Measurements from ENCODE around the gene CAP2. TPM values are rescaled to one million over a fixed set of nuclear protein-coding genes. Genes with fewer than 3 reads are reported as not detected.

CAP2 gene
- polyA plus RNA-seq (ENCODE audit: insufficient read length in 4 of 4), result 10 to 100 TPM; 11.7 to 15.8 (median 13.4) TPM

- peak in 3 of 4 donors; percentile 59 to 69 (median 59) for DNase-seq (ENCODE audit: low read depth in 4 of 4, low spot score in 2 of 4)
Observed at GRCh38 chr6:17392978-17393891, at the start of gene CAP2. CAP2 (plus strand) TSS chr6:17393595; CDS start chr6:17421556, 27,961 bp downstream.

GRCh38 chr6:17347012-17347411 lies 46.4 kb upstream of the CAP2 start:
- DNase-seq (ENCODE audit: low read depth in 4 of 4, low spot score in 2 of 4), result no peak

- no peak for DNase-seq (ENCODE audit: low read depth in 4 of 4, low spot score in 2 of 4)
Observed at GRCh38 chr6:17349427-17349826, 44.0 kb upstream of the CAP2 start.

- no peak for DNase-seq (ENCODE audit: low read depth in 4 of 4, low spot score in 2 of 4)
Observed at GRCh38 chr6:17352302-17352701, 41.1 kb upstream of the CAP2 start.

GRCh38 chr6:17353440-17354175 lies 39.8 kb upstream of the CAP2 start:
- DNase-seq (ENCODE audit: low read depth in 4 of 4, low spot score in 2 of 4), result no peak

DNA sequence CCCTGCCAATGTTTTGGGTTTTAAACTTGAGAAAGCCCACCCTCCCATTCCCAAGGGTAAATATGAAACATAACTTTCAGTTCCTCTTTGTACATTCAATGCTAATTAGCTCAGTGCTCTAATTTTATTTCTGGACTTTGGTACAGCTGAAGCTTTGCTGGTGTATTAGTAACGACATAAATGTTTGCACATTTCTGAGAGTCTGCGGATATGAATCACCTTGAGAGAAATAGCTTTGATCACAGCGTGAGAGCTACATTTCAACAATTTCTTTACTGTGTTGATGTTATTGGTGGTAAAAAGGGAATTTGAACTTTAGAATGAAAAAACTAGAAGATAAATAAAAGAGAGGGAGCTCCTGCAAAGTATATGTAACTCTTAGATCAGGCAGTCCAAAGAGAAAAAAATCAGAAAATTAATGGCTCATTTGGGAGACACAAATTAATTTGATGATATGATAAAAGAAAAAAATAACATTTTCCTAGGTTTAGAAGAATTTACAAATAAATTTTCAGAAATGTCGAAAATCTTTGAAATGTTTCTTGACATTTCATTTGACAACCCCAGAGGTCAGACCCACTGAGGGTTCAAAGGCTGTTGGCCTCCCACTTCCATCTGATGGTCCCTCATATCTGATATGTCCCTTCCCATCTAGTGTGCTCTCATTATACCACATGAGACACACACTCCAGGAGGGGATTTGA lies 38.5 kb upstream of the CAP2 start:
- DNase-seq (ENCODE audit: low read depth in 4 of 4, low spot score in 2 of 4), result no peak

GRCh38 chr6:17355404-17355774 lies 38.0 kb upstream of the CAP2 start:
- DNase-seq (ENCODE audit: low read depth in 4 of 4, low spot score in 2 of 4), result no peak

- DNase-seq (ENCODE audit: low read depth in 4 of 4, low spot score in 2 of 4), result no peak
Observed at GRCh38 chr6:17358515-17358914, 34.9 kb upstream of the CAP2 start.

DNA sequence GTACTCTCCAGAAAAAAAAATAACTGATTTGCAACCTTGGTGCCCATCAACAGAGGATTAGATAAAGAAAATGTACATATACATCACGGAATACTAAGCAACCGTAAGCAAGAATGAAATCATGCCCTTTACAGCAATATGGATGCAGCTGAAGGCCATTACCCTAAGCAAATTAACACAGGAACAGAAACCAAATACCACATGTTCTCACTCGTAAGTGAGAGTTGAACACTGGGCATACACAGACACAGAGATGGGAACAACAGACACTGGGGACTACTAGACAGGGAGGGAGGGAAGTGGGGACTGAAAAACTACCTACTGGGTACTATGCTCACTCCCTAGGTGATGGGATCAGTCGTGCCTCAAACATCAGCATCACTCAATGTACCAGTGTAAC lies 32.8 kb upstream of the CAP2 start:
- DNase-seq (ENCODE audit: low read depth in 4 of 4, low spot score in 2 of 4), result no peak

GRCh38 chr6:17361013-17361412 lies 32.4 kb upstream of the CAP2 start:
- no peak for DNase-seq (ENCODE audit: low read depth in 4 of 4, low spot score in 2 of 4)

- DNase-seq (ENCODE audit: low read depth in 4 of 4, low spot score in 2 of 4), result no peak
Observed at GRCh38 chr6:17365961-17366360, 27.4 kb upstream of the CAP2 start.

DNA sequence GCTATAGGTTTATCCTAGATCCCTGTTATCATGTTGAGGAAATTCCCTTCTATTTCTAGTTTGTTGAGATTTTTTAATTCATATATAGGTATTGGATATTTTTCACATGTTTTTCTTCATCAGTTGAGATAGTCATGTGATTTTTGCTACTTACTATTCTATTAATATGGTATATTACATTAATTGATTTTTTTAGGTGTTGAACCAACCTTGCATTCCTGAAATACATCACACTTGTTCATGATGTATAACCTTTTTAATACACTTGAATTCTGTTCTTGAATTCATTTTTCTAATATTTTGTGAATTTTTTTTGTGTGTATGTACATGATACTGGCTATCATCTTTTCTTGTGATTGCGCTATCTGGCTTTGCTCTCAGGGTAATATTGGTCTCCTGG lies 25.5 kb upstream of the CAP2 start:
- DNase-seq (ENCODE audit: low read depth in 4 of 4, low spot score in 2 of 4), result no peak

DNA sequence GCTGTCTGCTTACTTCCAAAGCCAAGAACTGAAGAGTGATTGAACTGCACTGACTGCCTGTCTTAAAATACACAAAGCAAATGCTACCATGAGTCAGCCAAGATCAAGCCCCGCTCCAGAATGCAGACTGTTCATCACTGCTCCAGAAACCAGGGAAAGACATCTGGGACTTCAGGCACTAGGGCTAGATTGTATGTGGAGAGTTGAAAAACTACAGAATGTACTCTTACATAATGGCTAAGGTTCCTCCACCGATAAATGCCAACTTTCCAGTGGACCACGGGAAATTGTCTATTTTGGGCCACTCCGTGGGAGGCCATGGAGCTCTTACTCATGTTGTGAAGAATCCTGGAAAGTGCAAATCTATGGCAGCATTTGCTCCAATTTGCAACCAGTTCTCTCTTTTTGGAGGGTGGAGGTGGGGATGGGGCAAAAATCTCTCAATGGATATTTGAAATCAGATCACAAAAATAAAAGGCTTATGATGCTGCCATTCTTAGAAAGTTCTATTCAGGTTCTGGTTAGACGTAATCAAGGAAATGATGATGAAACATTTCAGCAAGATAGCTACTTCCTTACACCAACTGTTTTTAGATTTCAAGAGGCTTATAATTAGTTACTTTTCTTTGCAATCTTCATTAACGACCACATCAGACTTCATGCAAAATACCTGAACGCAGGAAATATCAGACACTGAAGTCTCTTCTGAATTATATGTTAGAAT lies 11.8 kb upstream of the CAP2 start:
- DNase-seq (ENCODE audit: low read depth in 4 of 4, low spot score in 2 of 4), result no peak

DNA sequence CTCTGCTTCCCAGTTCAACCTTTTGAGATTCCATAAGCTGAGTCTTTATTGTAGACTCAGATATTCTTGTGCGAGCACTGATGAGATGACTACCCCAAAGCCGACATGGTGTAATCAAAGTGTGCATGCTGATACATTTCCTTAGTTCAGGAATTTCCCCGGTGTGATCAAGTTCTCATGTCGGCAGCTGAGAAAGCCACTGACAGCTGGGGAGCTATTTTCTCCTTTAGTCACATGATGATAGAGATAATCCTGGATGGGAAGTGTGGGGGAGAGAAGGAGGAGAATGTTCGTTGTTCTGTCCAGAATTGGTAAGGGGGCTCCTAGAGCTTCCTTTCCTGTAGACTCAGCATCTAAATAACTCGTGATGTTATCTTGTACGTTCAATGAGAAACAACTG lies 7.7 kb upstream of the CAP2 start:
- DNase-seq (ENCODE audit: low read depth in 4 of 4, low spot score in 2 of 4), result no peak

- no peak for DNase-seq (ENCODE audit: low read depth in 4 of 4, low spot score in 2 of 4)
Observed at GRCh38 chr6:17388365-17388764, 5.0 kb upstream of the CAP2 start.

DNA sequence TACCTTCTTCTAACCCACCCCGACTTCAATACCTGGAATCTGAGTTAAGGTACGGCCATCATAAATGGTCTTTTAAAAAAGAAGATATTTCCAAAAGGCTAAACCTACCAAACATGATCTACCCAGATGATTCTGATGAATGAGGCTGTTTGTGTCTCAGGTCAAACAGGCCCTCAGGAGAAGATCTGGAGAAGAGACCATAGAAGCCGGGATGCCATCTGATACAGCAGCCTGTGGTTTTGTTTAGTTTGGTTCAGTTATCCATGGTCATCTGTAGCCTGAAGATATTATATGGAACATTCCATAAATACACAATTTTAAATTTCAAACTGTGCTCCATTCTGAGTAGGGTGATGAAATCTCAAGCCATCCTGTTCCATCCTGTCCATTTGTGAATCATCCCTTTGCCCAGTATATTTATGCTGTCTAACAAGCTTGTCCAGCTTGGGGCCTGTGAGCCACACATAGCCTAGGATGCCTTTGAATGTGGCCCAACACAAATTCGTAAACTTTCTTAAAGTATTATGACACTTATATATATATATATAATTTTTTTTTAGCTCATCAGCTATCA lies 4.0 kb upstream of the CAP2 start:
- DNase-seq (ENCODE audit: low read depth in 4 of 4, low spot score in 2 of 4), result no peak

DNA sequence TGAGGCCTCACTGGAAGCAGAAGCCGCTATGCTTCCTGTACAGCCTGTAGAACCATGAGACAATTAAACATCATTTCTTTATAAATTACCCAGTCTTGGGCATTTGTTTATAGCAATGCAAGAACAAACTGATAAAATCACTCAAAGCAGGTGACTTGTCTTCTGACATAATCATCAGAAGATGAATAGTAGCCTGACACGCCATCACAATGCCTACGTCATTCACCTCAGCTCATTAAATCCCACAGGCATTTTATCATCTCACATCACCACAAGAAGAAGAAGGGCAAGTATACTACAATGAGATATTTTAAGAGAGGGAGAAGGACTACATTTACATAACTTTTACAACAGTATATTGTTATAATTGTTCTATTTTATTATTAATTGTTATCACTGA lies 3.1 kb upstream of the CAP2 start:
- DNase-seq (ENCODE audit: low read depth in 4 of 4, low spot score in 2 of 4), result no peak

DNA sequence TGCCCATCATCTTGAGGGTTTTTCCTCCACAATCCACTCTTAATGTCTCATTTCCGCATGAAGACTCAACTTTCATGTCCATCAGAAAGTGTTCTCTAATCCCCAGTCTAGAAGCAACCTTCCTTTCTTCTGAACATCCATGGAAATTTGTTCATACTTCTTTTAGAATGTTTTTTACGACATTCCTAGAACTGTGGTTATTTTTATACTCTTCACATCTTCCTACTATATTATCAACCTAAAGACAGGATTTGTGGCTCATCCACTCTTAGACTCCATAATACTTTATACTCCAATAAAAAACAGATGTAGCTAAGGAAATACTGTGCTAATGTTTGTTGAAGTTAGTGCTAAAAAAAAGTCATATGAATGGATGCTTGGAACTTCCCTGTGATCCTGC lies 1.4 kb upstream of the CAP2 start:
- DNase-seq (ENCODE audit: low read depth in 4 of 4, low spot score in 2 of 4), result no peak

DNA sequence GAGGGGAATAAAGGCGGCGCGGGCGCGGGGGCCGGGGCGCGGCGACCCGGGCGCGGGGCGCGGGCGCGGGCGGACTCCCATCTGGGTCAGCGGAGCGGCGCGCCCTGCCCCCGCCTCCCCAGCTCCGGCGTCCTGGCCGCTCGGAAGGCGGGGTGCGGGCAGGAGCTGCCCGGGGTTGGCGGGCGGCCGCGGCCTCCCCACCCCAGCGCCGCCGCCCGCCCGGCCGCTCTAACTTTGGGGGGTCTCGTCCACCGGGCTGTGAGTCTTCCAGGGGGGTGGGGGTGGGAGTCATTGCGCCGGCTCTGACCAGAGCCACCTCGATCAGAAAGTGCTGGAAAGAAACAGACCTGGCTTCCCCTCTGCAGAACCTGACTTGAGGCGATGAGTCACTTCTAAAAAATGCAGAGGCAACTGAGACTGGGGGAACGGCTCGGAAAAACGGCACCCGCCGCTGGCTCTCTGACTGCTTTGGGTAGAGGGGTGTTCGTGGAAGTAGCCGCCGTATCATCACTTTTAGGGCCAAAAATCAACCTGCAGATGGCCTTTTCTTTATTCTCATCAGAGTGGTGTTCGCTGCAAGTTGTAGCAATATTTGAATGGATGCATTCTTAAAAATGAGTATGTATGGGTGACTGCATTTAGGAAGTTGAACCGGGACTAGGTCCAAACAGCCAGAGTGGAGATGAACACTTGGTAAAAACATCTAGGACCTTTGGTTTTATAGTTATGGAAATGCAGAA lies 667 bp downstream of the CAP2 start:
- DNase-seq (ENCODE audit: low read depth in 4 of 4, low spot score in 2 of 4), result peak in 1 of 4 donors; percentile 62

DNA sequence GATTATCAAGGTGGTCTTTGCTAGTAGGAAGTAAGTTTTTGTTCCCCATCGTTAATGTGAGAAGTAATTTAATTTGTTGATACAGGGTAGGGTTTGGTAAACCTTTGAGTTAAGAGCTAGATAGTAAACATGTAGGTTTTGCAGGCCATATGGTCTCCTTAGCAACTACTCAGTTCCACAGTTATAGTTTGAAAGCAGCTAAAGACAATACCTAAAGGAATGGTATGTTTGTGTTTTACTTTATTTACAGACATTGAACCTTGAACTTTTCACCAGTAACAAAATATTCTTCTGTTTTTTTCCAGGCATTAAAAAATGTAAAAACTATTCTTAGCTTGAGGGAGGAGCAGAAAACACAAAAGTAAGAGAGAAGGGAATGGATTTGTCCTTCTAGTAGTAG lies 1.7 kb downstream of the CAP2 start:
- DNase-seq (ENCODE audit: low read depth in 4 of 4, low spot score in 2 of 4), result no peak

All from left renal cortex interstitium (tissue), 4 donors.